ENCODE measurements around the gene LHX4. TPM values are rescaled to one million over a fixed set of nuclear protein-coding genes. Genes with fewer than 3 reads are reported as not detected.

Gene LHX4
- total RNA-seq, 2 donors from 2014 or later: not detected

GRCh38 chr1:180236698-180237509 lies 6.8 kb downstream of the LHX4 start:
- intact Hi-C loops (cut with DNase I): no loop called here
- no peak for DNase-seq
- no peak for ATAC-seq

- ATAC-seq: no peak
- intact Hi-C loops (cut with DNase I): no loop called here
- no peak for DNase-seq
These were observed 7.9 kb downstream of the LHX4 start for GRCh38 chr1:180237869-180238476.

GRCh38 chr1:180238675-180239074 lies 8.6 kb downstream of the LHX4 start:
- DNase-seq (no peak), ATAC-seq (no peak)
- intact Hi-C loops (cut with DNase I): no loop called here

- DNase-seq (no peak), ATAC-seq (no peak)
- intact Hi-C loops (cut with DNase I): no loop called here
These were observed 9.4 kb downstream of the LHX4 start for GRCh38 chr1:180239145-180240096.

- ATAC-seq (no peak), DNase-seq (no peak)
- intact Hi-C loops (cut with DNase I): no loop called here
These were observed 11.9 kb downstream of the LHX4 start for GRCh38 chr1:180241716-180242544.

GRCh38 chr1:180243517-180244221 lies 13.6 kb downstream of the LHX4 start:
- intact Hi-C loops (cut with DNase I): no loop called here
- no peak for DNase-seq
- ATAC-seq: no peak

GRCh38 chr1:180244840-180245239 lies 14.8 kb downstream of the LHX4 start:
- ATAC-seq: no peak
- no peak for DNase-seq
- intact Hi-C loops (cut with DNase I): loop anchor here in 1 of 2 donors (5.0 kb wide), 1 partner anchor 232 kb away; no protein-coding TSS in a partner anchor

- ATAC-seq (no peak), DNase-seq (no peak)
- intact Hi-C loops (cut with DNase I): loop anchor here in 1 of 2 donors (5.0 kb wide), 1 partner anchor 231 kb away; no protein-coding TSS in a partner anchor
These were observed 16.5 kb downstream of the LHX4 start for GRCh38 chr1:180246579-180246978.

GRCh38 chr1:180247061-180247460 lies 17.0 kb downstream of the LHX4 start:
- no peak for DNase-seq
- ATAC-seq: no peak
- intact Hi-C loops (cut with DNase I): loop anchor here in 1 of 2 donors (5.0 kb wide), 1 partner anchor 230 kb away; no protein-coding TSS in a partner anchor

- intact Hi-C loops (cut with DNase I): loop anchor here in 1 of 2 donors (5.0 kb wide), 1 partner anchor 230 kb away; no protein-coding TSS in a partner anchor
- no peak for DNase-seq
- no peak for ATAC-seq
These were observed 17.5 kb downstream of the LHX4 start for GRCh38 chr1:180247580-180247979.

GRCh38 chr1:180248176-180248575 lies 18.1 kb downstream of the LHX4 start:
- DNase-seq (no peak), ATAC-seq (no peak)
- intact Hi-C loops (cut with DNase I): loop anchor here in 1 of 2 donors (5.0 kb wide), 1 partner anchor 229 kb away; no protein-coding TSS in a partner anchor

- no peak for DNase-seq
- intact Hi-C loops (cut with DNase I): loop anchor here in 1 of 2 donors (5.0 kb wide), 1 partner anchor 228 kb away; no protein-coding TSS in a partner anchor
- ATAC-seq: peak in 1 of 2 donors; percentile 28
These were observed 18.9 kb downstream of the LHX4 start for GRCh38 chr1:180248731-180249681.

- DNase-seq: no peak
These were observed 19.8 kb downstream of the LHX4 start for GRCh38 chr1:180249725-180250498.

GRCh38 chr1:180250499-180250770 lies 20.4 kb downstream of the LHX4 start:
- no peak for DNase-seq
- ATAC-seq: no peak
- intact Hi-C loops (cut with DNase I): loop anchor here in 1 of 2 donors (5.0 kb wide), 2 partner anchors 167 to 232 kb away; no protein-coding TSS in a partner anchor

More at GRCh38 chr1:180249725-180250498, 19.8 kb downstream of the LHX4 start:
- intact Hi-C loops (cut with DNase I): loop anchor here (5.0 kb wide), 3 partner anchors 167 to 232 kb away; no protein-coding TSS in a partner anchor
- no peak for ATAC-seq

GRCh38 chr1:180250883-180251509 lies 20.9 kb downstream of the LHX4 start:
- DNase-seq: no peak
- no peak for ATAC-seq
- intact Hi-C loops (cut with DNase I): loop anchor here in 1 of 2 donors (5.0 kb wide), 2 partner anchors 166 to 231 kb away; no protein-coding TSS in a partner anchor

Measured in left cardiac atrium (tissue), 4 donors.